Ishikawa (cell line): ENCODE data around the gene AQP12A.

Experiments
- CEBPB ChIP-seq: IDR thresholded peaks from 2 replicates; pipeline ENCODE4 v1.6.1; 2012
- CREB1 ChIP-seq: IDR thresholded peaks from 2 replicates; pipeline ENCODE4 v1.6.1; 2012; ENCODE audit warnings: low read depth
- EGR1 ChIP-seq: IDR thresholded peaks from 2 replicates; pipeline ENCODE4 v1.6.1; 2012
- EP300 ChIP-seq: IDR thresholded peaks from 2 replicates; pipeline ENCODE4 v1.6.1; 2012; ENCODE audit warnings: borderline replicate concordance
- FOXM1 ChIP-seq: IDR thresholded peaks from 2 replicates; pipeline ENCODE4 v1.6.1; 2012; ENCODE audit warnings: low read depth, borderline replicate concordance
- MAX ChIP-seq: IDR thresholded peaks from 2 replicates; pipeline ENCODE4 v1.6.1; 2012
- NFIC ChIP-seq: IDR thresholded peaks from 2 replicates; pipeline ENCODE4 v1.6.1; 2012
- RAD21 ChIP-seq: IDR thresholded peaks from 2 replicates; pipeline ENCODE4 v1.6.1; 2012; ENCODE audit warnings: low read depth
- REST ChIP-seq: IDR thresholded peaks from 2 replicates; pipeline ENCODE4 v1.6.1; 2012; ENCODE audit warnings: low read depth, mild to moderate bottlenecking
- TAF1 ChIP-seq: IDR thresholded peaks from 2 replicates; pipeline ENCODE4 v1.6.1; 2012; ENCODE audit warnings: low read depth, mild to moderate bottlenecking
- TCF12 ChIP-seq: IDR thresholded peaks from 2 replicates; pipeline ENCODE4 v1.6.1; 2012; ENCODE audit warnings: low read depth
- TEAD4 ChIP-seq: IDR thresholded peaks from 2 replicates; pipeline ENCODE4 v1.6.1; 2012
- USF1 ChIP-seq: IDR thresholded peaks from 2 replicates; pipeline ENCODE4 v1.6.1; 2012
- YY1 ChIP-seq: IDR thresholded peaks from 2 replicates; pipeline ENCODE4 v1.6.1; 2012; ENCODE audit warnings: low read depth
- ZBTB7A ChIP-seq: IDR thresholded peaks from 2 replicates; pipeline ENCODE4 v1.6.1; 2012; ENCODE audit warnings: low read depth

The AQP12A gene

DNA sequence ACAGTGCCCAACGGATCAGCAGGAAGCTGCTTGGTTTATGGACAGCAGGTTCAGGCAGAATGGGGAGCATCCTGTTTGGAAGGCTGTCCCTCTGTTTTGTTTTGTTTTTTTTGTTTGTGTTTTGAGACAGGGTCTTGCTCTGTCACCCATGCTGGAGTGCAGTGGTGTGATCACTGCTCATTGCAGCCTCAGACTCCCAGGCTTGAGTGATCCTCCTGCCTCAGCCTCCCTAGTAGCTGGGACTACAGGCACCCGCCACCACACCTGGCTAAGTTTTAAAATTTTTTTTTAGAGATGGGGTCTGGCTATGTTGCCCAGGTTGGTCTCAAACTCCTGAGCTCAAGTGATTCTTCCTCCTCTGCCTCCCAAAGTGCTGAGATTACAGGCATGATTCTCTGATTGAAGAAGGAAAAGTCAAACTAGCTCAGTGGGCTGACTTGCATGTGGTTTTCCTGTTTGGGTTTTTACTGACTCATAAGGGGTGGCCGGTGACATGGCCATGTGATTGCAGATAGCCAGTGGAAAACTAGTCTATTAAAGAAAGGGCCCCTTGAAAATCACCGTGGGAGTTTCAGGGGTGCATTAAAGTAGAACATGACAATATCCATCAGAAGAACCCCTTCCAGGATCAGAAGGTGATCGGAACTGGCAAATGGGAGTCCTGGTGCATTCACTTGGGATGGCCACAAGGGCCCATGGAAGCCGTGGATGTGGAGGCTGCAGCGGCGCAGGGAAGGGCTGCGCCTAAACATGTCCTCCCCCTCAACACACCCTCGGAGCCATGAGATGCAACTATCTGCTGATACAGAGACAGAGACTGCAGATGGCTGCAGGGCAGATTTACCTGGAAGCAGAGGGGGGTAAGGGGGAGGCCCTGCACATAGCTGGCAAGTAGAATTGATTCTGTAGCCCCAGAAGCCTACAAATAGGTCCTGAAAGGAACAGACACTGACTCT is 35.5 kb upstream of the AQP12A start:
- TF ChIP-seq USF1 (no peak), TCF12 (no peak), MAX (no peak), YY1 (no peak)

DNA sequence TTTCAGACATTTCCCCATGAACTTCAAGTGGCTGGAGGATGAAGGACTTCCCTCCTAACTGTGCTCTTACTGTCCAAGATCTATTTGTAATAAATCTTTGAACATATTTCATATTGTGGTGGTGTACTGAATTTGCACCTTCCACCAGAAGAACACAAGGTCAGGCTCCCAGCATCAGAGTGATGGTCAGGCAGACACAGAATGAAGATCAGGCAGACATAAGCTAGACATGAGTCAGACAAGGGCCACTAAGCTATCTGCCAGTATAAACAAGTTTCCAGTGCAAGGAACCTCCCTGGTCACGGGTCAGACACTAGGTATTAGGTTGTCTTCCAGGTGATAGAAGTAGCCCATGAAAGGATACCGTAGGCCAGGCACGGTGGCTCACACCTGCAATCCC is 29.0 kb upstream of the AQP12A start:
- TF ChIP-seq USF1 (no peak), RAD21 (no peak), MAX (no peak), CEBPB (no peak), TCF12 (no peak), NFIC (no peak), YY1 (no peak), REST (no peak), TAF1 (no peak), EP300 (no peak), CREB1 (no peak), TEAD4 (no peak), EGR1 (no peak), FOXM1 (no peak), ZBTB7A (no peak)

DNA sequence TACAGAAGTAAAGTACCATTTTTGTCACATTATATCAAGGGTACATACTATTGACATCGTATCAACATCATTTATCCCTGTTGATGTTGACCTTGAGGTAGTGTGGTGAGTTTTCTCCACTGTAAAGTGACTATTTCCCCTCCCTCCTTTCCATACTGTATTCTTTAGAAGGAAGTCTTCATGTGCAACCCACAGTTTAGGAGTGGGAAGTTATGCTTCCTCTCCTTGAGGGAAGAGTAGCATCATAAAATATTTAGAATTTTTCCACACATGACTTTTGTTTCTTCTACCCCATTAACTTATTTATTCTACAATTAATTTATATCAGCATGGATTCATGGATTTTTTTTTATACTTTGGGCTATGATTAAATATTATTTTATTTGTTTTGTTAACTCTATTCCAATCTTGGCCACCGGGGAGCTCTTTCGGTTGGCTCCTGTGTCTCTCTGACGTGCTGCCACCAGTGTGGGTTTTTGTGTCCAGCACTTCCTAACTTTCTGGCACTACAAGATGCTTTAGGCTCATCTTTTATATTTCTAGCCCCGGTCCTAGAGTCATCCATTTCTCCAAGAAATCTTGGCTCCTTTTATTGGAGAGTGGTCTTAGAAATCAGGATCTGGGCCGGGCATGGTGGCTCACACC is 28.0 kb upstream of the AQP12A start:
- no peak for TF ChIP-seq CEBPB
- TF ChIP-seq EP300 = no peak
- TF ChIP-seq REST = no peak
- no peak for TF ChIP-seq USF1
- TF ChIP-seq NFIC = no peak
- no peak for TF ChIP-seq FOXM1
- no peak for TF ChIP-seq TAF1
- no peak for TF ChIP-seq CREB1
- no peak for TF ChIP-seq YY1
- no peak for TF ChIP-seq ZBTB7A
- no peak for TF ChIP-seq EGR1
- TF ChIP-seq TEAD4 = no peak
- no peak for TF ChIP-seq TCF12
- TF ChIP-seq RAD21 = no peak
- no peak for TF ChIP-seq MAX

- TF ChIP-seq EGR1 = no peak
Measured at GRCh38 chr2:240664622-240665021, 27.0 kb upstream of the AQP12A start.

DNA sequence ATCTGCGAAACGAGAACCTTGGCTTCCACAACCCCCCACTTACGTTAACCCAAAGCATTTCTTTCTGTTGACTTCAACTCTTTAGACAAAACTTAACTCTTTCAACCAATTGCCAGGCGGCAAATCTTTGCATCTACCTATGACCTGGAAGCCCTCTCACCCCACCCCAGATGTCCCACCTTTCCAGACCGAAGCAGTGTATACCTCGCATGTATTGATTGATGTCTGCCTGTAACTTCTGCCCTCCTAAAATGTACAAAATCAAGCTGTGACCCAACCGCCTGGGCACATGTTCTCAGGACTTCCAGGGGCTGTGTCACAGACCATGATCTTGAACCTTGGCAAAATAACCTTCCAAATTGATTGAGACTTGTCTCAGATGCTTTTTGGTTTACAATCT is 21.3 kb upstream of the AQP12A start:
- no peak for TF ChIP-seq EP300
- no peak for TF ChIP-seq TAF1
- no peak for TF ChIP-seq ZBTB7A
